ENCODE results near the gene ENTHD1. TPM values are rescaled to one million over a fixed set of nuclear protein-coding genes. Genes with fewer than 3 reads are reported as not detected.

Gene ENTHD1
- total RNA-seq = not detected in 2 replicates

GRCh38 chr22:39893526-39893925 is at the start of gene ENTHD1:
Gene ENTHD1 (minus strand): TSS chr22:39893760. CDS start chr22:39887748, 6,012 bp downstream.

GRCh38 chr22:39900306-39901227 is 7.0 kb upstream of the ENTHD1 start, which contains the start of gene GRAP2:
Gene GRAP2 (plus strand): TSS chr22:39901084. CDS start chr22:39947107, 46,023 bp downstream.

Other genes starting within 250 kb of the ENTHD1 start
- not detected in 2 replicates for gene GRAP2, start 7.3 kb upstream of the ENTHD1 start, total RNA-seq
- not detected in 2 replicates for gene TMA7B, start 66.6 kb upstream of the ENTHD1 start, total RNA-seq
- under 0.01 TPM in 1 of 2 replicates, not detected in the other for gene FAM83F, start 101.2 kb upstream of the ENTHD1 start, total RNA-seq

All from smooth muscle cell of trachea (primary cell).